ENCODE data around the gene ZNF169. TPM values are rescaled to one million over a fixed set of nuclear protein-coding genes. Genes with fewer than 3 reads are reported as not detected.
"Not testable (repeated sequence)": the region's sequence is repeated elsewhere in the genome, so short reads cannot be mapped to it uniquely, and the experiment has no call there.

ZNF169 gene
- 3.7 TPM for total RNA-seq

GRCh38 chr9:94259077-94259862 lies at the start of gene ZNF169:
Gene ZNF169, plus strand, starts transcription at chr9:94259298. Its CDS starts 19,515 bp downstream, at chr9:94278813.
- Histone ChIP-seq H3K4me1 (ENCODE audit: control insufficient read depth in 3 of 3, insufficient read depth in 3 of 3, low read length in 3 of 3) (peaks cover 0 to 4% (median 3%) of the 10 kb centered on the region in 3 donors), H3K4me3 (ENCODE audit: low read length in 3 of 3) (peak within 1 kb of the TSS; percentile 89 to 97 (median 95)), H3K36me3 (ENCODE audit: control insufficient read depth in 3 of 3, insufficient read depth in 3 of 3, low read length in 3 of 3) (no peaks in the 10 kb centered on the region), H3K9me3 (ENCODE audit: control insufficient read depth in 3 of 3, low read length in 3 of 3) (no peaks in the 10 kb centered on the region), H3K27ac (ENCODE audit: low read depth, low read length) (no peak within 1 kb of the TSS), H3K27me3 (ENCODE audit: control insufficient read depth in 3 of 3, insufficient read depth in 3 of 3, low read length in 3 of 3) (no peaks in the 10 kb centered on the region), H3K9ac (ENCODE audit: low read depth in 1 of 3, low read length in 3 of 3) (peak within 1 kb of the TSS; percentile 75 to 95 (median 89))

GRCh38 chr9:94210616-94211603 lies 48.2 kb upstream of the ZNF169 start:
- Histone ChIP-seq H3K4me3 (ENCODE audit: low read length in 3 of 3) (no peak overlapping the region), H3K9ac (ENCODE audit: low read depth in 1 of 3, low read length in 3 of 3) (no peak overlapping the region), H3K9me3 (ENCODE audit: control insufficient read depth in 3 of 3, low read length in 3 of 3) (no peaks in the 10 kb centered on the region), H3K36me3 (ENCODE audit: control insufficient read depth in 3 of 3, insufficient read depth in 3 of 3, low read length in 3 of 3) (no peaks in the 10 kb centered on the region), H3K27ac (ENCODE audit: low read depth, low read length) (no peak overlapping the region), H3K4me1 (ENCODE audit: control insufficient read depth in 3 of 3, insufficient read depth in 3 of 3, low read length in 3 of 3) (no peaks in the 10 kb centered on the region), H3K27me3 (ENCODE audit: control insufficient read depth in 3 of 3, insufficient read depth in 3 of 3, low read length in 3 of 3) (no peaks in the 10 kb centered on the region)

- Histone ChIP-seq H3K27ac (ENCODE audit: low read depth, low read length) (no peak overlapping the region), H3K27me3 (ENCODE audit: control insufficient read depth in 3 of 3, insufficient read depth in 3 of 3, low read length in 3 of 3) (no peaks in the 10 kb centered on the region), H3K9ac (ENCODE audit: low read depth in 1 of 3, low read length in 3 of 3) (no peak overlapping the region), H3K4me3 (ENCODE audit: low read length in 3 of 3) (no peak overlapping the region), H3K36me3 (ENCODE audit: control insufficient read depth in 3 of 3, insufficient read depth in 3 of 3, low read length in 3 of 3) (no peaks in the 10 kb centered on the region), H3K9me3 (ENCODE audit: control insufficient read depth in 3 of 3, low read length in 3 of 3) (no peaks in the 10 kb centered on the region), H3K4me1 (ENCODE audit: control insufficient read depth in 3 of 3, insufficient read depth in 3 of 3, low read length in 3 of 3) (no peaks in the 10 kb centered on the region)
Observed at GRCh38 chr9:94212091-94212490, 47.0 kb upstream of the ZNF169 start.

GRCh38 chr9:94212531-94212930 lies 46.6 kb upstream of the ZNF169 start:
- no peaks in the 10 kb centered on the region for H3K27me3 ChIP-seq (ENCODE audit: control insufficient read depth in 3 of 3, insufficient read depth in 3 of 3, low read length in 3 of 3)

GRCh38 chr9:94213511-94214124 lies 45.5 kb upstream of the ZNF169 start:
- Histone ChIP-seq H3K27ac (ENCODE audit: low read depth, low read length) (no peak overlapping the region), H3K9ac (ENCODE audit: low read depth in 1 of 3, low read length in 3 of 3) (no peak overlapping the region), H3K27me3 (ENCODE audit: control insufficient read depth in 3 of 3, insufficient read depth in 3 of 3, low read length in 3 of 3) (no peaks in the 10 kb centered on the region), H3K4me1 (ENCODE audit: control insufficient read depth in 3 of 3, insufficient read depth in 3 of 3, low read length in 3 of 3) (no peaks in the 10 kb centered on the region), H3K9me3 (ENCODE audit: control insufficient read depth in 3 of 3, low read length in 3 of 3) (no peaks in the 10 kb centered on the region), H3K4me3 (ENCODE audit: low read length in 3 of 3) (no peak overlapping the region), H3K36me3 (ENCODE audit: control insufficient read depth in 3 of 3, insufficient read depth in 3 of 3, low read length in 3 of 3) (no peaks in the 10 kb centered on the region)

More at GRCh38 chr9:94212531-94212930, 46.6 kb upstream of the ZNF169 start:
- H3K9me3 ChIP-seq (ENCODE audit: control insufficient read depth in 3 of 3, low read length in 3 of 3): no peaks in the 10 kb centered on the region
- H3K27ac ChIP-seq (ENCODE audit: low read depth, low read length): no peak overlapping the region
- H3K9ac ChIP-seq (ENCODE audit: low read depth in 1 of 3, low read length in 3 of 3): no peak overlapping the region
- H3K36me3 ChIP-seq (ENCODE audit: control insufficient read depth in 3 of 3, insufficient read depth in 3 of 3, low read length in 3 of 3): no peaks in the 10 kb centered on the region
- H3K4me1 ChIP-seq (ENCODE audit: control insufficient read depth in 3 of 3, insufficient read depth in 3 of 3, low read length in 3 of 3): no peaks in the 10 kb centered on the region
- H3K4me3 ChIP-seq (ENCODE audit: low read length in 3 of 3): no peak overlapping the region

GRCh38 chr9:94222870-94223269 lies 36.2 kb upstream of the ZNF169 start:
- H3K9me3 ChIP-seq (ENCODE audit: control insufficient read depth in 3 of 3, low read length in 3 of 3): peaks cover 0 to 2% (median 0%) of the 10 kb centered on the region in 3 donors
- H3K4me3 ChIP-seq (ENCODE audit: low read length in 3 of 3): no peak overlapping the region
- H3K4me1 ChIP-seq (ENCODE audit: control insufficient read depth in 3 of 3, insufficient read depth in 3 of 3, low read length in 3 of 3): no peaks in the 10 kb centered on the region
- no peak overlapping the region for H3K9ac ChIP-seq (ENCODE audit: low read depth in 1 of 3, low read length in 3 of 3)
- H3K36me3 ChIP-seq (ENCODE audit: control insufficient read depth in 3 of 3, insufficient read depth in 3 of 3, low read length in 3 of 3): no peaks in the 10 kb centered on the region
- H3K27me3 ChIP-seq (ENCODE audit: control insufficient read depth in 3 of 3, insufficient read depth in 3 of 3, low read length in 3 of 3): no peaks in the 10 kb centered on the region
- no peak overlapping the region for H3K27ac ChIP-seq (ENCODE audit: low read depth, low read length)

- not testable (repeated sequence) for H3K36me3 ChIP-seq (ENCODE audit: control insufficient read depth in 3 of 3, insufficient read depth in 3 of 3, low read length in 3 of 3); H3K4me3 ChIP-seq (ENCODE audit: low read length in 3 of 3); H3K27ac ChIP-seq (ENCODE audit: low read depth, low read length); H3K4me1 ChIP-seq (ENCODE audit: control insufficient read depth in 3 of 3, insufficient read depth in 3 of 3, low read length in 3 of 3); H3K9ac ChIP-seq (ENCODE audit: low read depth in 1 of 3, low read length in 3 of 3); H3K27me3 ChIP-seq (ENCODE audit: control insufficient read depth in 3 of 3, insufficient read depth in 3 of 3, low read length in 3 of 3); H3K9me3 ChIP-seq (ENCODE audit: control insufficient read depth in 3 of 3, low read length in 3 of 3)
Observed at GRCh38 chr9:94225413-94225812, 33.7 kb upstream of the ZNF169 start.

GRCh38 chr9:94228616-94229015 lies 30.5 kb upstream of the ZNF169 start:
- H3K9me3 ChIP-seq (ENCODE audit: control insufficient read depth in 3 of 3, low read length in 3 of 3): peaks cover 0 to 2% (median 0%) of the 10 kb centered on the region in 3 donors
- H3K27me3 ChIP-seq (ENCODE audit: control insufficient read depth in 3 of 3, insufficient read depth in 3 of 3, low read length in 3 of 3): no peaks in the 10 kb centered on the region
- no peak overlapping the region for H3K4me3 ChIP-seq (ENCODE audit: low read length in 3 of 3)
- no peak overlapping the region for H3K27ac ChIP-seq (ENCODE audit: low read depth, low read length)
- no peak overlapping the region for H3K9ac ChIP-seq (ENCODE audit: low read depth in 1 of 3, low read length in 3 of 3)
- H3K4me1 ChIP-seq (ENCODE audit: control insufficient read depth in 3 of 3, insufficient read depth in 3 of 3, low read length in 3 of 3): no peaks in the 10 kb centered on the region
- H3K36me3 ChIP-seq (ENCODE audit: control insufficient read depth in 3 of 3, insufficient read depth in 3 of 3, low read length in 3 of 3): no peaks in the 10 kb centered on the region

- Histone ChIP-seq H3K9me3 (ENCODE audit: control insufficient read depth in 3 of 3, low read length in 3 of 3) (peaks cover 0 to 2% (median 0%) of the 10 kb centered on the region in 3 donors), H3K27me3 (ENCODE audit: control insufficient read depth in 3 of 3, insufficient read depth in 3 of 3, low read length in 3 of 3) (no peaks in the 10 kb centered on the region), H3K36me3 (ENCODE audit: control insufficient read depth in 3 of 3, insufficient read depth in 3 of 3, low read length in 3 of 3) (no peaks in the 10 kb centered on the region), H3K4me3 (ENCODE audit: low read length in 3 of 3) (no peak overlapping the region), H3K27ac (ENCODE audit: low read depth, low read length) (no peak overlapping the region), H3K4me1 (ENCODE audit: control insufficient read depth in 3 of 3, insufficient read depth in 3 of 3, low read length in 3 of 3) (no peaks in the 10 kb centered on the region), H3K9ac (ENCODE audit: low read depth in 1 of 3, low read length in 3 of 3) (no peak overlapping the region)
Observed at GRCh38 chr9:94232428-94232827, 26.7 kb upstream of the ZNF169 start.
